ENCODE measurements around the gene ANO10. TPM values are rescaled to one million over a fixed set of nuclear protein-coding genes. Genes with fewer than 3 reads are reported as not detected.

ANO10 gene
- total RNA-seq, 1 experiment from 2014 or later: 9.7 TPM

- DNase-seq (ENCODE audit: low spot score): no peak
- Histone ChIP-seq H3K36me3 (ENCODE audit: insufficient read depth, low read length, poor library complexity, severe bottlenecking) (no peaks in the 10 kb centered on the region), H3K4me3 (ENCODE audit: low read depth, low read length, poor library complexity, severe bottlenecking) (no peak overlapping the region), H3K27me3 (replicated peaks; ENCODE audit: insufficient read depth, low read depth, low read length, poor library complexity) (no peaks in the 10 kb centered on the region), H3K4me1 (ENCODE audit: insufficient read depth, low read length, poor library complexity, severe bottlenecking) (no peaks in the 10 kb centered on the region), H3K9me3 (ENCODE audit: low read depth, low read length, poor library complexity, severe bottlenecking) (no peaks in the 10 kb centered on the region), H3K27ac (ENCODE audit: low read depth, low read length, poor library complexity, severe bottlenecking) (no peak overlapping the region)
- ChIA-PET POLR2A (ENCODE audit: low non-redundant PET) (no interaction called here), CTCF (no interaction called here)
- TF ChIP-seq CTCF (conservative IDR thresholded peaks at IDR 0.05; ENCODE audit: low read depth, low read length) (no peak), EZH2 (IDR thresholded peaks at IDR 0.05; ENCODE audit: borderline replicate concordance, low read depth, low read length, poor library complexity, severe bottlenecking) (no peak)
- intact Hi-C loops (cut with micrococcal nuclease; ENCODE audit: unreplicated experiment): no loop called here
- BruUV-seq (replicated peaks): no TSS peak
Measured at GRCh38 chr3:43455233-43455632, 166.6 kb downstream of the ANO10 start.

- POLR2A ChIA-PET (ENCODE audit: low non-redundant PET): no interaction called here
Measured at GRCh38 chr3:43453981-43454380, 167.8 kb downstream of the ANO10 start.

GRCh38 chr3:43451670-43452254, 170.0 kb downstream of the ANO10 start:
- no peaks in the 10 kb centered on the region for H3K27me3 ChIP-seq (replicated peaks; ENCODE audit: insufficient read depth, low read depth, low read length, poor library complexity)
- no peak for TF ChIP-seq CTCF (conservative IDR thresholded peaks at IDR 0.05; ENCODE audit: low read depth, low read length)
- TF ChIP-seq EZH2 (IDR thresholded peaks at IDR 0.05; ENCODE audit: borderline replicate concordance, low read depth, low read length, poor library complexity, severe bottlenecking): no peak
- intact Hi-C loops (cut with micrococcal nuclease; ENCODE audit: unreplicated experiment): no loop called here
- no peak overlapping the region for H3K4me3 ChIP-seq (ENCODE audit: low read depth, low read length, poor library complexity, severe bottlenecking)
- H3K9me3 ChIP-seq (ENCODE audit: low read depth, low read length, poor library complexity, severe bottlenecking): no peaks in the 10 kb centered on the region
- CTCF ChIA-PET: no interaction called here
- no peaks in the 10 kb centered on the region for H3K36me3 ChIP-seq (ENCODE audit: insufficient read depth, low read length, poor library complexity, severe bottlenecking)
- no peak for DNase-seq (ENCODE audit: low spot score)
- no peaks in the 10 kb centered on the region for H3K4me1 ChIP-seq (ENCODE audit: insufficient read depth, low read length, poor library complexity, severe bottlenecking)
- no peak overlapping the region for H3K27ac ChIP-seq (ENCODE audit: low read depth, low read length, poor library complexity, severe bottlenecking)
- POLR2A ChIA-PET (ENCODE audit: low non-redundant PET): no interaction called here
- BruUV-seq (replicated peaks): no TSS peak

More at GRCh38 chr3:43453981-43454380, 167.8 kb downstream of the ANO10 start:
- no peak for DNase-seq (ENCODE audit: low spot score)
- no peaks in the 10 kb centered on the region for H3K27me3 ChIP-seq (replicated peaks; ENCODE audit: insufficient read depth, low read depth, low read length, poor library complexity)
- H3K36me3 ChIP-seq (ENCODE audit: insufficient read depth, low read length, poor library complexity, severe bottlenecking): no peaks in the 10 kb centered on the region
- no peaks in the 10 kb centered on the region for H3K9me3 ChIP-seq (ENCODE audit: low read depth, low read length, poor library complexity, severe bottlenecking)
- TF ChIP-seq EZH2 (IDR thresholded peaks at IDR 0.05; ENCODE audit: borderline replicate concordance, low read depth, low read length, poor library complexity, severe bottlenecking) (no peak), CTCF (conservative IDR thresholded peaks at IDR 0.05; ENCODE audit: low read depth, low read length) (no peak)
- CTCF ChIA-PET: no interaction called here
- no peak overlapping the region for H3K27ac ChIP-seq (ENCODE audit: low read depth, low read length, poor library complexity, severe bottlenecking)
- no peaks in the 10 kb centered on the region for H3K4me1 ChIP-seq (ENCODE audit: insufficient read depth, low read length, poor library complexity, severe bottlenecking)
- intact Hi-C loops (cut with micrococcal nuclease; ENCODE audit: unreplicated experiment): no loop called here
- no peak overlapping the region for H3K4me3 ChIP-seq (ENCODE audit: low read depth, low read length, poor library complexity, severe bottlenecking)
- no TSS peak for BruUV-seq (replicated peaks)
